Natural killer cell treated with Interleukin-12 subunit alpha and Interleukin-12 subunit beta and Interleukin-15 and Interleukin-18, amount 100 ng/mL, for 72 hours (primary cell): ENCODE results near the gene WDR59. TPM values are rescaled to one million over a fixed set of nuclear protein-coding genes. Genes with fewer than 3 reads are reported as not detected.

Source experiments
- ATAC-seq, 2 donors: fragments of 150-1000 bp; cut with Tn5 transposase in 1 of 2; sonication (Bioruptor Pico), chemical (Tn5 transposase) in 1 of 2; 2 replicates each; pipeline ENCODE4 v1.10.0; 2021
- DNase-seq: peaks from one replicate; pipeline ENCODE4 v3.0.0; 2022; ENCODE audit warnings: low spot score
- H3K27ac Mint-ChIP-seq, 2 donors: 1 replicate in 1 of 2; 2 replicates in 1 of 2; pipeline ENCODE4 v1.8.0; 2022; ENCODE audit warnings: mixed read lengths in 2 of 2, mild to moderate bottlenecking in 1 of 2, moderate library complexity in 1 of 2
- H3K27me3 Mint-ChIP-seq, 2 donors: 1 replicate in 1 of 2; 2 replicates in 1 of 2; pipeline ENCODE4 v1.8.0; 2022; ENCODE audit warnings: mixed read lengths in 2 of 2
- H3K36me3 Mint-ChIP-seq: one replicate; pipeline ENCODE4 v1.8.0; 2022; ENCODE audit warnings: mixed read lengths
- H3K4me1 Mint-ChIP-seq, 2 donors: 1 replicate in 1 of 2; 2 replicates in 1 of 2; pipeline ENCODE4 v1.8.0; 2022; ENCODE audit warnings: low read depth in 2 of 2, mixed read lengths in 2 of 2, mild to moderate bottlenecking in 1 of 2
- H3K4me3 Mint-ChIP-seq: one replicate; pipeline ENCODE4 v1.8.0; 2022; ENCODE audit warnings: mixed read lengths
- H3K9me3 Mint-ChIP-seq: 2 replicates; pipeline ENCODE4 v1.8.0; 2022; ENCODE audit warnings: mixed read lengths
- total RNA-seq, 2 donors: library from RNA; stranded (reverse); gene quantifications; one replicate each; pipeline ENCODE4 v1.2.3, GENCODE V29; 2022

WDR59 gene
- total RNA-seq, 2 donors from 2014 or later: 81.6 to 162 TPM

- Mint-ChIP-seq H3K4me1 (no peaks in the 10 kb centered on the region), H3K27me3 (peaks cover 5 to 26% of the 10 kb centered on the region in 2 donors), H3K27ac (no peak overlapping the region), H3K9me3 (no peaks in the 10 kb centered on the region), H3K36me3 (no peaks in the 10 kb centered on the region), H3K4me3 (no peak overlapping the region)
- DNase-seq (no peak), ATAC-seq (no peak)
Measured at GRCh38 chr16:74836111-74836671, 148.7 kb downstream of the WDR59 start.

GRCh38 chr16:74832228-74832627 lies 152.7 kb downstream of the WDR59 start:
- ATAC-seq (no peak), DNase-seq (no peak)
- Mint-ChIP-seq H3K4me1 (no peaks in the 10 kb centered on the region), H3K27me3 (peaks cover 9 to 45% of the 10 kb centered on the region in 2 donors), H3K4me3 (no peak overlapping the region), H3K9me3 (peaks cover 6% of the 10 kb centered on the region), H3K36me3 (peaks cover 13% of the 10 kb centered on the region), H3K27ac (no peak overlapping the region)

- ATAC-seq: no peak
- no peak for DNase-seq
- H3K27me3 Mint-ChIP-seq: peaks cover 11 to 50% of the 10 kb centered on the region in 2 donors
- peaks cover 6% of the 10 kb centered on the region for H3K9me3 Mint-ChIP-seq
- no peak overlapping the region for H3K27ac Mint-ChIP-seq
- H3K4me3 Mint-ChIP-seq: no peak overlapping the region
- peaks cover 13% of the 10 kb centered on the region for H3K36me3 Mint-ChIP-seq
- H3K4me1 Mint-ChIP-seq: no peaks in the 10 kb centered on the region
Measured at GRCh38 chr16:74831467-74831866, 153.5 kb downstream of the WDR59 start.

GRCh38 chr16:74830648-74831047 lies 154.3 kb downstream of the WDR59 start:
- ATAC-seq: no peak
- peaks cover 6% of the 10 kb centered on the region for H3K9me3 Mint-ChIP-seq
- H3K36me3 Mint-ChIP-seq: peaks cover 13% of the 10 kb centered on the region
- H3K4me1 Mint-ChIP-seq: no peaks in the 10 kb centered on the region
- no peak overlapping the region for H3K27ac Mint-ChIP-seq
- no peak for DNase-seq
- no peak overlapping the region for H3K4me3 Mint-ChIP-seq
- peaks cover 13 to 47% of the 10 kb centered on the region in 2 donors for H3K27me3 Mint-ChIP-seq

GRCh38 chr16:74829637-74830036 lies 155.3 kb downstream of the WDR59 start:
- DNase-seq: no peak
- H3K4me1 Mint-ChIP-seq: no peaks in the 10 kb centered on the region
- H3K27me3 Mint-ChIP-seq: peaks cover 13 to 46% of the 10 kb centered on the region in 2 donors
- ATAC-seq: no peak
- H3K36me3 Mint-ChIP-seq: peaks cover 13% of the 10 kb centered on the region
- H3K4me3 Mint-ChIP-seq: no peak overlapping the region
- peaks cover 6% of the 10 kb centered on the region for H3K9me3 Mint-ChIP-seq
- H3K27ac Mint-ChIP-seq: no peak overlapping the region

- H3K4me1 Mint-ChIP-seq: no peaks in the 10 kb centered on the region
- H3K36me3 Mint-ChIP-seq: peaks cover 13% of the 10 kb centered on the region
- no peak for ATAC-seq
- DNase-seq: no peak
- peaks cover 27 to 42% of the 10 kb centered on the region in 2 donors for H3K27me3 Mint-ChIP-seq
- peaks cover 6% of the 10 kb centered on the region for H3K9me3 Mint-ChIP-seq
- no peak overlapping the region for H3K27ac Mint-ChIP-seq
- no peak overlapping the region for H3K4me3 Mint-ChIP-seq
Measured at GRCh38 chr16:74825941-74826340, 159.0 kb downstream of the WDR59 start.

GRCh38 chr16:74825016-74825415 lies 159.9 kb downstream of the WDR59 start:
- Mint-ChIP-seq H3K9me3 (peaks cover 6% of the 10 kb centered on the region), H3K36me3 (peaks cover 13% of the 10 kb centered on the region), H3K4me3 (no peak overlapping the region), H3K4me1 (no peaks in the 10 kb centered on the region), H3K27me3 (peaks cover 33 to 51% of the 10 kb centered on the region in 2 donors), H3K27ac (no peak overlapping the region)
- DNase-seq (no peak), ATAC-seq (no peak)

Other genes with a start within 250 kb of the WDR59 start
- gene FA2H, start 210.3 kb downstream of the WDR59 start, total RNA-seq: not detected
- 10 to 100 TPM; 58.6 to 89.7 TPM for gene ZNRF1, start 13.9 kb upstream of the WDR59 start, total RNA-seq
- gene LDHD, start 131.7 kb upstream of the WDR59 start, total RNA-seq: 1 to 10 TPM in 1 of 2 donors, under 1 TPM in 1; 0.19 to 1.1 TPM
- gene ZFP1, start 163.4 kb upstream of the WDR59 start, total RNA-seq: 10 to 100 TPM; 11.2 to 16.7 TPM
- gene CTRB2, start 222.0 kb upstream of the WDR59 start, total RNA-seq: not detected
- not detected for gene CTRB1, start 233.9 kb upstream of the WDR59 start, total RNA-seq